ENCODE data around the gene AGFG1. TPM values are rescaled to one million over a fixed set of nuclear protein-coding genes. Genes with fewer than 3 reads are reported as not detected.

AGFG1 gene
- total RNA-seq, 4 donors from 2014 or later, result 42.1 to 83.1 (median 53.5) TPM

DNA sequence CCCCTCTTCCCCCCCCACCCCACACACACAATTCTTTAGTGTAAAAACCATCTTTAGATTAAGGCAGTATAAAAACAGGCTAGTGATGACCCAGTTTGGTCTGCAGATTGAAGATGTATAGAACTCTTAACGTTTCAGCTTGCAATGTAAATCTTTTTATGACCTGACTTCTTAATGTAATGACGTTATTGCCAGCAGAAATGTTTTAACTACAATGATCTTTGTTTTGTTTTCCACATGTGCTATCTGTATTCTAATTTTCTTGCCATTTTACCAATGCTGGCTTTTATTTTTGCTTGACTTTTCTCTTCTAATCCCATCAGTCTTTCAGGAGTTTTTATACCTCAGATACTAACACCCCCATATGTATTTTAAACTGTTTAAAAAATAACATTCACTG, 25.2 kb downstream of the AGFG1 start:
- no peak overlapping the region for H3K4me3 ChIP-seq
- no peaks in the 10 kb centered on the region for H3K27me3 ChIP-seq
- no peak for TF ChIP-seq CTCF (IDR thresholded peaks at IDR 0.05)
- no peak for TF ChIP-seq EP300 (IDR thresholded peaks at IDR 0.05)
- WGBS, 2 donors, result 39 to 48% methylated on average over 2 of the region's 2 CpGs
- no peak for DNase-seq (ENCODE audit: low spot score in 2 of 2)
- H3K4me1 ChIP-seq, result peaks cover 0 to 26% (median 1%) of the 10 kb centered on the region in 4 donors
- H3K36me3 ChIP-seq, result peaks cover 0 to 27% (median 0%) of the 10 kb centered on the region in 3 donors
- no peaks in the 10 kb centered on the region for H3K9me3 ChIP-seq
- H3K27ac ChIP-seq, result no peak overlapping the region

DNA sequence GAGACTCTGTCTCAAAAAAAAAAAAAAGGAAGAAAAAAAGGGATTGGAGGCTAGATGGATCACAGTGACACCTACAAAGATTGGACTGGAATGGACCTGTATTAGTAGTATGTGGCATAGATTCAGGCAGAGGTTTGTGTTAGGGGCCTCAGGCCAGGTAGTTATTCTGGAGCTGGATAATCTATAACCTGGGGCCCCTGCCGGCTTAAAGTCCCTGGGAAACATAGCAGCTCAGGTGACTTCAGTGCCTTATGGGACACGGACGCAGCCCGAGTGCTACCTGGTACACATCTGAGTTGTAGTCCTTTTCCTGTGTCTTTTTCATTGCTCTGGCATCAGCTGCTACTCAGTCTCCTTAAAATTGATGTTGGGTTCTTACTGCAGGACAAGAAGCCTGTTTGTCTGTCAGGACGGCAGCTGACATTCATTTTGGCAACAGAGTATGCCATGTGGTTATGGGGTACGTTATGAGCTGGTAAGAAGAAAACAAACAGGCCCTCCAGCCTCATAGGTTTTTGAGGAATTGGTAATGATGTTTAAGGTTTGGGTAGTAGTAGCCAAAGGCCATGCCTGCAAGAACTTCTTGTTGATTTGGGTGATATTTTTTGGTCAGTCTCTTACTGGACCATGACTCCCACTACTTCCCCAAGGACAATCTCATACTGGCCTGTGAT, 27.8 kb downstream of the AGFG1 start:
- Histone ChIP-seq H3K27ac (no peak overlapping the region), H3K36me3 (peaks cover 0 to 16% (median 0%) of the 10 kb centered on the region in 3 donors), H3K9me3 (no peaks in the 10 kb centered on the region), H3K4me1 (peaks cover 0 to 27% (median 8%) of the 10 kb centered on the region in 4 donors), H3K4me3 (no peak overlapping the region), H3K27me3 (no peaks in the 10 kb centered on the region)
- TF ChIP-seq CTCF (IDR thresholded peaks at IDR 0.05) (no peak), POLR2A (IDR thresholded peaks at IDR 0.05) (no peak), EP300 (IDR thresholded peaks at IDR 0.05) (no peak)
- DNase-seq (ENCODE audit: low spot score in 2 of 2), result no peak
- 82 to 87% methylated on average over 6 of the region's 6 CpGs for WGBS, 2 donors

DNA sequence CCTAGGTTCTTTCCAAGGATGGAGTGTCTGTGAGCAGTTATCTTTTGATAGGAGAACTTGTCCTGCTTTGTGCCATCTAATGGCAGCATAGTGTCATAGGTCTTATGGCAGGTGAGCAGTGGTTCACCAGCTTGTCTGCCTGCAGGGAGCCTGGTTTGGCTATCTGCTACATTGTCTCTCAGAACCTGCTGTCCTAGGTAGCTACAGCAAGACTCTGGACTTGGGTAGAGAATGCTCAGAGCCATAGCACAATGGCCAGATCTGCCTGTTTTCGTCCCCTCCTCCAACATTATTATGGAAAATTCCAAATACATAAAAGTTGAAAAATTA, 28.3 kb downstream of the AGFG1 start:
- no peak for DNase-seq (ENCODE audit: low spot score in 2 of 2)
- Histone ChIP-seq H3K9me3 (no peaks in the 10 kb centered on the region), H3K36me3 (peaks cover 0 to 14% (median 0%) of the 10 kb centered on the region in 3 donors), H3K27me3 (no peaks in the 10 kb centered on the region), H3K4me3 (no peak overlapping the region), H3K27ac (no peak overlapping the region), H3K4me1 (peaks cover 0 to 30% (median 8%) of the 10 kb centered on the region in 4 donors)
- no peak for TF ChIP-seq POLR2A (IDR thresholded peaks at IDR 0.05)
- no peak for TF ChIP-seq CTCF (IDR thresholded peaks at IDR 0.05)
- no peak for TF ChIP-seq EP300 (IDR thresholded peaks at IDR 0.05)
- 100% methylated on average over 1 of the region's 1 CpG for WGBS, 2 donors

DNA sequence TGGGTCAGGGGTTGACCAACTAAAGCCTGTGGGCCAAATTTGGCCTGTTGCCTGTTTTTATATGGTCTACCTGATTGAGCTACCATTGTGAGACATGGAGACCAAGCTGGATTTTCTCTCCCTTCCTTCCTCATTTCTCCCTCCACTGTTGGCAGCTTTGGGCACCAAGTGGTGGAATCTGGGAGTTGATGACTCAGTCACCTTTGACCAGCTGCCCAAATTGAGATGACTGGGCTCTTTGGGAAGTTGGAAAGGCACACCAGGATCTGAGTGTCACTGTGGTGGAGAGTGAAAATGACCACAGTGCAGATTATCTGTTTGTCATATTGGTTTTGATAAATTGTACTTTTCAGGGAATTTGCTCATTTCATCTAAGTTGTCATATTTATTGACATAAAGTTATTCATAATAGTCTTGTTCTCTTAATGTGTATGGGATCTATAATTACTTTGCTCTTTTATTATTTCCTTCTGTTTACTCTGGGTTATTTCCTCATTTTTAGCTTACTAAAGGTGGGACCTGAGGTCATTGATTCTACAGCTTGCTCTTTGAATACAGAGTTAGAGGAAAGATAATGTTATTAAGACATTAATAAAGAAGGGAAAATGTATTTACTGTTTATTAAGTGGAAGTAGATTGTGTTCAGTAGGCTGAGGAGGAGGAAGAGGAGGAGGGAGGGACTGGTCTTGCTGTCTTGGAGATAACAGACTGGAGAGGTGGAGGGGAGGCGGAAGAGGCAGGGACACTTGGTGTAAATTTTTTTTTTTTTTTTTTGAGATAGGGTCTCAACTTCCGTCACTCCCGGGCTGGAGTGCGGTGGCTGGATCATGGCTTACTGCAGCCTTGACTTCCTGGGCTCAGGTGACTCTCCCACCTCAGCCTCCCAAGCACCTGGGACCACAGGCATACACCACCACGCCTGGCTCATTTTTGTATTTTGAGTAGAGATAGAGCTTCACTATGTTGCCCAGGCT, 31.8 kb downstream of the AGFG1 start:
- no peaks in the 10 kb centered on the region for H3K9me3 ChIP-seq
- H3K4me3 ChIP-seq, result no peak overlapping the region
- peaks cover 0 to 51% (median 12%) of the 10 kb centered on the region in 4 donors for H3K4me1 ChIP-seq
- H3K36me3 ChIP-seq, result peaks cover 0 to 13% (median 0%) of the 10 kb centered on the region in 3 donors
- no peaks in the 10 kb centered on the region for H3K27me3 ChIP-seq
- DNase-seq (ENCODE audit: low spot score in 2 of 2), result no peak
- H3K27ac ChIP-seq, result peak overlapping the region in 1 of 4 donors; percentile 5
- 95 to 97% methylated on average over 5 of the region's 5 CpGs for WGBS, 2 donors
- TF ChIP-seq EP300 (IDR thresholded peaks at IDR 0.05) (no peak), POLR2A (IDR thresholded peaks at IDR 0.05) (no peak), CTCF (IDR thresholded peaks at IDR 0.05) (no peak)

DNA sequence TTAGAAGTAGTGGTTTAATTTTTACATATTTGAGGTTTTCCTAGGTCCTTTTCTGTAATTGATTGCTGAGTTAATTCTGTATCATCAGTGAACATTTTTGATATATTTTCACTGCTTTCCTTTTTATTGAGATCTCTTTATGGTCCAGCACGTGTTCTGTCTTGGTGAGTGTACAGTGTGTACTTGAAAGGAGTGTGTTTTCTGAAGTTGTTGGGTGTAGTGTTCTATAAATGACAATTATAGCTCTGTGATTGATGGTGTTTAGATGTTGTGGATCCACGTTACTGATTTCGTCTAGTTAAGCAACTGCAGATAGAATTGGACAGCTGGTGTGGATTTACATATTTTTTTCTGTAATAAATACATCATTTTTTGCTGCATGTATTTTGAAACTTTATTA, 32.7 kb downstream of the AGFG1 start:
- H3K9me3 ChIP-seq, result no peaks in the 10 kb centered on the region
- H3K4me1 ChIP-seq, result peaks cover 0 to 56% (median 17%) of the 10 kb centered on the region in 4 donors
- TF ChIP-seq CTCF (IDR thresholded peaks at IDR 0.05), result no peak
- TF ChIP-seq POLR2A (IDR thresholded peaks at IDR 0.05), result no peak
- TF ChIP-seq EP300 (IDR thresholded peaks at IDR 0.05), result no peak
- no peak overlapping the region for H3K27ac ChIP-seq
- peaks cover 0 to 13% (median 0%) of the 10 kb centered on the region in 3 donors for H3K36me3 ChIP-seq
- H3K27me3 ChIP-seq, result no peaks in the 10 kb centered on the region
- H3K4me3 ChIP-seq, result no peak overlapping the region
- 85% methylated on average over 3 of the region's 3 CpGs for WGBS, 2 donors
- DNase-seq (ENCODE audit: low spot score in 2 of 2), result no peak
